Subcutaneous adipose tissue (tissue), 4 donors: ENCODE measurements around the gene SCN1B. TPM values are rescaled to one million over a fixed set of nuclear protein-coding genes. Genes with fewer than 3 reads are reported as not detected.

Experiments
- total RNA-seq, 4 donors: library from RNA; depleted of rRNA; stranded (reverse); fragments of >200 nt; gene quantifications; one replicate each; pipeline ENCODE4 v1.1.0, GENCODE V29; 2016
- TF ChIP-seq, protein P1 (sequence below): fragments of 450-650 bp; IDR thresholded peaks from one replicate; pipeline ENCODE4 v1.5.1; 2016; ENCODE audit warnings: low read depth, mild to moderate bottlenecking, control low read depth, antibody characterized with exemption, moderate library complexity

SCN1B gene
- total RNA-seq, 4 donors from 2014 or later = 8.5 to 18.1 (median 9.6) TPM

DNA sequence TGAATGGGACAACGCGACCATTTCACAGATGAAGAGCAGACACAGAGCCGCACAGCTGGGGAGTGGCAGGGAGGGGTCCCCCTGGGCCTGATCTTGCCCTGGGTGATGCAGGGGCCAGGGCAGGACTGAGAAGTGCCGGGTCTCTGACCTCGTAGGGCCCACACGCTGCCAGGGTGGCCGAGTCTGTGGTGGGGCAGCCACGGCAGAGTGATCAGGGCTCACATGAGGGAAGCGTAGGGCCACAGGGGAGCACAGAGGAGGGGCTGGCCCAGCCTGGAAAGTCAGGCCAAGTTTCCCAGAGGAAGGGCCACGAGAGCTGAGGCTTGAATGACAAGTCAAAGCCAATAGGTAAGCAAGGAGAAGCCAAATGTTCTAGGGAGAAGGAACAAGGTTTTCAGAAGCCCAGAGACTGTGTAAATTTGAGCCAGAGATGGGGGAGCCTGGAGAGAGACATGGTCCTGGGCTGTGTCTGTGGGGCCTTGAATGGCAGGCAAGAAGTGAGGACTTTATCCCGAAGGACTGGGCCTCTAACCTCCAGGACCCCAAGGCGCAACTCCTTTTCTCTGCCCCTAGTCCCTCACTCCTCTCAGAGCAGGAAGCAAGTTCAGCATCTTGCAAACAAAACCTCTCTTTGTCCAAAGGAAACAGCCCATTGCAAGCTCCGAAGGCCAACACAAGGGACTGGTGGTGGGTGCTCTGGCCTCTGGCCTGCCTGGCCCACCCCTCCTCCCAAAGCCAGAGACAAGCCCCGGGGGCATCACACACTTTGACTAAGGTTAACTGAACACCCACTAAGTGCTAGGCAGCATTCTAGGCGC is 53.6 kb downstream of the SCN1B start:
- TF ChIP-seq, protein P1, sequence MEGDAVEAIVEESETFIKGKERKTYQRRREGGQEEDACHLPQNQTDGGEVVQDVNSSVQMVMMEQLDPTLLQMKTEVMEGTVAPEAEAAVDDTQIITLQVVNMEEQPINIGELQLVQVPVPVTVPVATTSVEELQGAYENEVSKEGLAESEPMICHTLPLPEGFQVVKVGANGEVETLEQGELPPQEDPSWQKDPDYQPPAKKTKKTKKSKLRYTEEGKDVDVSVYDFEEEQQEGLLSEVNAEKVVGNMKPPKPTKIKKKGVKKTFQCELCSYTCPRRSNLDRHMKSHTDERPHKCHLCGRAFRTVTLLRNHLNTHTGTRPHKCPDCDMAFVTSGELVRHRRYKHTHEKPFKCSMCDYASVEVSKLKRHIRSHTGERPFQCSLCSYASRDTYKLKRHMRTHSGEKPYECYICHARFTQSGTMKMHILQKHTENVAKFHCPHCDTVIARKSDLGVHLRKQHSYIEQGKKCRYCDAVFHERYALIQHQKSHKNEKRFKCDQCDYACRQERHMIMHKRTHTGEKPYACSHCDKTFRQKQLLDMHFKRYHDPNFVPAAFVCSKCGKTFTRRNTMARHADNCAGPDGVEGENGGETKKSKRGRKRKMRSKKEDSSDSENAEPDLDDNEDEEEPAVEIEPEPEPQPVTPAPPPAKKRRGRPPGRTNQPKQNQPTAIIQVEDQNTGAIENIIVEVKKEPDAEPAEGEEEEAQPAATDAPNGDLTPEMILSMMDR = no peak

GRCh38 chr19:35084509-35084762 is 54.2 kb downstream of the SCN1B start:
- TF ChIP-seq, protein P1 = no peak

DNA sequence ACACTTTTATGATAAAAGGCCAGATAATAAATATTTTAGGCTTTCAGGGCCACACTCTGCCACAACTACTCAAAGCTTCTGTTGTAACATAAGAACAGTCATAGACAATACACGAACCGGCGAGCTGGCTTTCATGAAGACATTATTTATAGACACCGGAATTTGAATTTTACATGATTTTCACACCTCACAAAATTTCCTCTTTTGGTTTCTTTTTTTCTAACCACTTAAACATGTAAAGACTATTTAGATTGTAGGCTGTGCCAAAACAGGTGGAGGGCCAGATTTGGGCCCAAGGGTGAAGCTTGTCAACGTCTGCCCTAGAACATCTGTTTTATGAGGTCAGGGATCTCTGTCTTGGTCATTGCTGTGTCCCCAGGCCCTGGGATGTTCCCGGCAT is 55.7 kb downstream of the SCN1B start:
- TF ChIP-seq, protein P1 = no peak

DNA sequence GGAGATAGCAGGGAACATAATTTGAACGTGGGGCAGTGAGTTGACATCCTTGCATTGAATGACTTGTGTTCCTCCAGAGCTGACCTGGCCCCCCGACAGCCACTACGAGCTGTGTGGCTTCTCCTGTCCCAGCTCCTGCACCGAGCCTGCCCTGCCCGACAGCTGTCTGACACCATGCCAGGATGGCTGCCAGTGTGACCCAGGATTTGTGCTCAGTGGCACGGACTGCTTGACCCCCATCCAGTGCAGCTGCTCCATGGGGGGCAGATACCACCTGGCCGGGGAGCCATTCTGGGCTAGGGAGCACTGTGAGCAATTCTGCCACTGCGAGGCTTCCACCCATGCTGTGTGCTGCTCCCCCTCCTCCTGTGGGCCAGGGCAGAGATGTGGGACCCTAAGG is 56.2 kb downstream of the SCN1B start:
- TF ChIP-seq, protein P1 = no peak

GRCh38 chr19:35087393-35087792 is 57.1 kb downstream of the SCN1B start:
- TF ChIP-seq, protein P1 = no peak

DNA sequence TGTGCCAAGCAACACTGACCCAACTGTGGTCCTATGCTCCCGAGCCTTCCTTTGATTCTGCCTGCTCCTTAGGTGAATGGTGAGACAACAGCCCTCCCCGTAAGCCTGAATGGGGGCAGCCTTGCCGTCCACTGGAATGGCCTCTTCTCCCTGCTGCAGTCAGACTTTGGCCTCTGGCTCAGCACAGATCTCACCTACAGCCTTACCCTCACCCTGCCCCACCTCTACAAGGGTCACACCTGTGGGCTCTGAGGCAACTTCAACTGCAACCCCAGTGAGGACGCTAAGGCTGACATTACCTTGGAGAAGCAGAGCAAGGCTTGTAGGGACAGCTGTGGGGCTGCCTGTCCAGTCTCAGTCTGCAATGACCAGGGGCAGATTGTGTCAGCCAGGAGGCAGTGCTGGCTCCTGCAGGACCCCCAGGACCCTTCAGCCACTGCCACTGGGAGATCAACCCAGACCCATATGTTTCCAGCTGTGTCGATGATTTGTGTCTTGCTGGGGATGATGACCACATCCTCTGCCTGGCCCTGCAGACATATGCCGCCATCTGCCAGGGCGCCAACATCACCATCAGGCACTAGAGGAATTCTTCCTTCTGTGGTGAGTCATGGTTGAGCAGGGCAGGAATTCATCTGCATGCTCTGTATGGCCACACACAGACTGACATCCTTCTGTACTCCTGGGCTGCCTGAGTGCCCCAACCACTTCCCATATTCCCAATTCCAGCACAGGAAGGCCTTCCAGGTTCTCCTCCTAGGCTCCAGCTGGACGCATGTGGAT is 58.1 kb downstream of the SCN1B start:
- TF ChIP-seq, protein P1 = no peak

DNA sequence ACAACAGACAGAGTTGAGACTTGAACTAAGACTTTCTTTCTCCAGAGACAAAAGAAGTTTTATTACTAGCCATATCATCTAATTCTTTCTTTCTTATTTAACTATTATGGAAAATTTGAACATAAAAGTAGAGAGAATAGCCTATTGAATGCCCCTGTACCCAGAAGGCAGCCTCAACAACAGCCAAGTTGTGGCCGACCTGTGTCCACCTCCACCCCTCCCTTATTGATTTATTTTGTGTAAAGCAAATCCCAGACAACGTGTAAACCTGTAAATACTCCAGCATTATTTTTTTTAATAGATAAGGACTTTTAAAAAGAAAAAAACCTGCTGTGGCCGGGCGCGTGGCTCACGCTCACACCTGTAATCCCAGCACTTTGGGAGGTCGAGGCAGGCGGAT is 59.3 kb downstream of the SCN1B start:
- TF ChIP-seq, protein P1 = no peak
